ENCODE results near the gene SLC35D3. TPM values are rescaled to one million over a fixed set of nuclear protein-coding genes. Genes with fewer than 3 reads are reported as not detected.
"Not testable (repeated sequence)": the region's sequence is repeated elsewhere in the genome, so short reads cannot be mapped to it uniquely, and the experiment has no call there.

Gene SLC35D3
- total and polyA plus RNA-seq, 10 donors, result not detected

GRCh38 chr6:136955123-136955522 is 33.0 kb downstream of the SLC35D3 start:
- WGBS, 5 donors, result 86 to 97% (median 88%) methylated on average over 3 of the region's 3 CpGs
- DNase-seq, result no peak
- peaks cover 0 to 17% (median 0%) of the 10 kb centered on the region in 7 donors for H3K27me3 ChIP-seq (replicated peaks in 1 of 7)
- no peaks in the 10 kb centered on the region for H3K9me3 ChIP-seq
- TF ChIP-seq POLR2A (IDR thresholded peaks at IDR 0.05) (no peak), CTCF (IDR thresholded peaks at IDR 0.05 in 8 of 11, conservative IDR thresholded peaks at IDR 0.05 in 3 of 11) (no peak), POLR2AphosphoS5 (IDR thresholded peaks at IDR 0.05) (no peak)
- H3K4me1 ChIP-seq, result peaks cover 0 to 11% (median 7%) of the 10 kb centered on the region in 6 donors
- H3K27ac ChIP-seq, result no peak overlapping the region
- intact Hi-C loops (cut with DNase I; ENCODE audit: low total_unique reads), result no loop called here
- H3K4me3 ChIP-seq, result no peak overlapping the region
- no peaks in the 10 kb centered on the region for H3K36me3 ChIP-seq

- TF ChIP-seq POLR2A (IDR thresholded peaks at IDR 0.05) (no peak), POLR2AphosphoS5 (IDR thresholded peaks at IDR 0.05) (no peak), CTCF (IDR thresholded peaks at IDR 0.05 in 8 of 11, conservative IDR thresholded peaks at IDR 0.05 in 3 of 11) (no peak)
- H3K27ac ChIP-seq, result peak overlapping the region in 4 of 8 donors; percentile 17 to 43 (median 28)
- no peaks in the 10 kb centered on the region for H3K9me3 ChIP-seq
- intact Hi-C loops (cut with DNase I; ENCODE audit: low total_unique reads), result no loop called here
- H3K4me1 ChIP-seq, result peaks cover 0 to 11% (median 7%) of the 10 kb centered on the region in 6 donors
- H3K4me3 ChIP-seq, result no peak overlapping the region
- 29 to 38% (median 32%) methylated on average over 14 of the region's 14 CpGs for WGBS, 5 donors
- H3K36me3 ChIP-seq, result no peaks in the 10 kb centered on the region
- H3K27me3 ChIP-seq (replicated peaks in 1 of 7), result peaks cover 0 to 17% (median 0%) of the 10 kb centered on the region in 7 donors
- no peak for DNase-seq
Observed at GRCh38 chr6:136956590-136957544, 34.8 kb downstream of the SLC35D3 start.

GRCh38 chr6:136958168-136958567 is 36.1 kb downstream of the SLC35D3 start:
- no peaks in the 10 kb centered on the region for H3K36me3 ChIP-seq
- WGBS, 5 donors, result 92 to 96% (median 94%) methylated on average over 5 of the region's 5 CpGs
- H3K4me1 ChIP-seq, result peaks cover 0 to 11% (median 7%) of the 10 kb centered on the region in 6 donors
- TF ChIP-seq POLR2AphosphoS5 (IDR thresholded peaks at IDR 0.05), result no peak
- no peak for TF ChIP-seq CTCF (IDR thresholded peaks at IDR 0.05 in 8 of 11, conservative IDR thresholded peaks at IDR 0.05 in 3 of 11)
- no peak for TF ChIP-seq POLR2A (IDR thresholded peaks at IDR 0.05)
- intact Hi-C loops (cut with DNase I; ENCODE audit: low total_unique reads), result no loop called here
- no peak for DNase-seq
- no peaks in the 10 kb centered on the region for H3K9me3 ChIP-seq
- H3K27me3 ChIP-seq (replicated peaks in 1 of 7), result peaks cover 0 to 17% (median 0%) of the 10 kb centered on the region in 7 donors
- no peak overlapping the region for H3K27ac ChIP-seq
- no peak overlapping the region for H3K4me3 ChIP-seq

GRCh38 chr6:136959471-136959891 is 37.4 kb downstream of the SLC35D3 start:
- WGBS, 5 donors, result 78 to 91% (median 80%) methylated on average over 12 to 14 of the region's 14 CpGs
- no peaks in the 10 kb centered on the region for H3K36me3 ChIP-seq
- H3K27me3 ChIP-seq (replicated peaks in 1 of 7), result peaks cover 0 to 17% (median 0%) of the 10 kb centered on the region in 7 donors
- H3K9me3 ChIP-seq, result no peaks in the 10 kb centered on the region
- no peak for DNase-seq
- no peak overlapping the region for H3K4me3 ChIP-seq
- peaks cover 0 to 11% (median 7%) of the 10 kb centered on the region in 6 donors for H3K4me1 ChIP-seq
- intact Hi-C loops (cut with DNase I; ENCODE audit: low total_unique reads), result no loop called here
- TF ChIP-seq CTCF (IDR thresholded peaks at IDR 0.05 in 8 of 11, conservative IDR thresholded peaks at IDR 0.05 in 3 of 11), result no peak
- TF ChIP-seq POLR2AphosphoS5 (IDR thresholded peaks at IDR 0.05), result no peak
- TF ChIP-seq POLR2A (IDR thresholded peaks at IDR 0.05), result no peak
- no peak overlapping the region for H3K27ac ChIP-seq

GRCh38 chr6:136959935-136960334 is 37.8 kb downstream of the SLC35D3 start:
- Histone ChIP-seq H3K4me1 (peaks cover 0 to 11% (median 7%) of the 10 kb centered on the region in 6 donors), H3K27me3 (replicated peaks in 1 of 7) (peaks cover 0 to 17% (median 0%) of the 10 kb centered on the region in 7 donors)
- intact Hi-C loops (cut with DNase I; ENCODE audit: low total_unique reads); DNase-seq; H3K36me3 ChIP-seq; H3K4me3 ChIP-seq; H3K9me3 ChIP-seq; H3K27ac ChIP-seq: not testable (repeated sequence)
- WGBS, 5 donors, result 91 to 94% (median 93%) methylated on average over 6 of the region's 6 CpGs

All from spleen (tissue), 11 donors.